Measurements from ENCODE around the gene EFEMP2.

EFEMP2 gene
- 0.81 to 5.6 (median 3.2) reads per million in 3 experiments for total RNA-seq

DNA sequence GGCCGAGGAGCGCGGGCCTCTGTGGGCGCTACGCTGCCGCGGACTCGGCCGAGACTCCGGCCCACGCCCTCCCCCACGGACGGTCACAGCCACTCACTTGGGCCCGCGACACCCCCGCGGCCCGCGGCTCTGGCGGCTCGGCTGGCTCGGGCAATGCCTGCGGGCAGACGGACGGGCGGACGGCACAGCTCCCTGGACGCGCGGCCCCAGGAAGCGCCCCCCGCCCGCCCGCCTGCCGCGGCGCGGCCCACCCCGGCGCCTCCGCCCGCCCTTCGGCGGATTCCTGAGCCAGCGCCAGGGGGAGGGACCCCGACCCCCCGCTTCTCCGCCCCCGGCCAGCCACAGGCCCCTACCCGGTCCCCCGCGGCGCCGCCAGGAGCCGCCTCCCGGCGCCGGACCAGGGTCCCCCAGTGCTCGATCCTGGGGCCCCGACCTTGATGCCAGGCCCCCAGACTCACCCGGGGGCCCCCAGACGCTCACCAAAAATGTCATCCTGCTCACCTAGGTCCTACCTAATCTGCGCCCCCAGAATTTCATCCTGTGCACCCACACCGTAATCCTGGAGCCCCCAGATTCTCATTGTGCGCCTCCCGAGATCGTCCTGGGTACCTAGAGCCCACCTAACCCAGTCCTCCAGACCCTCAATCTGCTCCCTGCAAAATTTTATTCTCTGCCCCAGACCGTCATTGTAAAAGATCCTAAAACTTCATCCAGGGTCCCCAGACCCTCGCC is at the start of gene EFEMP2:
Gene EFEMP2 (minus strand): TSS at position 215 of the 732 bp plus-strand sequence. CDS start 446 bp downstream, outside the sequence.
- no peak for DNase-seq

DNA sequence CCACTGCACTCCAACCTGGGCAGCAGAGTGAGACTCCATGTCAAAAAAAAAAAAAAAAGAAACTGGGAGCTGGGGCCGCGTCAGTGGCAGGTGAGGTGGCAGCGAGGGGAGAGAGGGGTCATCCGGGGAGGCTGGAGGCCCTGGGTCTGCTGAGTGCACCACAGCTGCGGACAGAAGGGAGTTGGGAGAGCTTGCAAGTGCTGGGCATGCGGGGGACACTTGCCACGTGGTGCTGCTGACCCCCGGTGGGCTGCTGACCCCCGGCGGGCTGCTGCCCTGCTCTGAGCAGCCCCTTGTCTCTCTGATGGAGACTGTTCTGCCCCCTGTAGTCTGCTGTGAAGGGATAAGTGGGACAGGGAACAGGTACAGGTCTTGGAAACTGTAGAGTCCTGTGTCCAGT is 49.3 kb upstream of the EFEMP2 start:
- no peak for DNase-seq

DNA sequence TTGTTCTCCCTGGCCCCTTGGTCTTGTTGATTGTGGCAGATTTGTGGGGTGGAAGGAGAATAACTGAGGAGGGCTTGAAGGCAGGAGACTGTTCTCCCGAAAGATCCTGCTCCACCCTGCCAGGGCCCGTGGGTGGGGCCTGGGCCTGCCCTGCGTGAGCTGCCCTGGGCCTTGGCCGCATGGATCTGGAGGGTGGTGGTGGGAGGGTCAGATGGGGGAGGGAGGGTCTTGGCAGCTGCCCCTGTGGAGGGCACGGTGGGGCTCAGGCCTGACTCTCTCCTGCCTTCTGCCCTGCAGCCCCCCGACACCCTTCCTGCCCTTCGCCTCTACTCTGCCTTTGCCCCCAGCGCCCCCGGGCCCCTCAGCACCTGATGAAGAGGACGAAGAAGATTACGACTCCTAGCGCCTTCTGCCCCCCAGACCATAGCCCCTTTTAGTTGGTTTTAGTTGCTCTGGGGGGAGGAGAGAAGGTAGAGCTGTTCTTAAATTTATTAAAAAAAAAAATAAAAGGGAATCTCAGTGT is 48.5 kb upstream of the EFEMP2 start:
- DNase-seq = no peak

DNA sequence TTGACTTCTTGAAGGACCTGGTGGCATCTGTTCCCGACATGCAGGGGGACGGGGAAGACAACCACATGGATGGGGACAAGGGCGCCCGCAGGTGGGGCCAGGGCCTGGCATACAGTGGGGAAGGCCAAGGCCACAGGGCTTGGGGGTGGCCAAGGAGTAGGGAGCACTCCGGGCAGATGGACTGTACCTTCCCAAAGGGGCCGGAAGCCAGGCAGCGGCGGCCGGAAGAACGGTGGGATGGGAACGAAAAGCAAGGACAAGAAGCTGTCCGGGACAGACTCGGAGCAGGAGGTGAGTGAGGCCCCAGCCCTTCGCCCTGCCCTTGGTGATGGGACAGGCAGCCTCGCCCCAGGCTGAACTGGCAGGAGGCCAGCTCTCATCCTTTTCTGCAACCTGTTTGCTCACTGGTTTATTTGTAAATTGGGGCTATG is 47.8 kb upstream of the EFEMP2 start:
- no peak for DNase-seq

DNA sequence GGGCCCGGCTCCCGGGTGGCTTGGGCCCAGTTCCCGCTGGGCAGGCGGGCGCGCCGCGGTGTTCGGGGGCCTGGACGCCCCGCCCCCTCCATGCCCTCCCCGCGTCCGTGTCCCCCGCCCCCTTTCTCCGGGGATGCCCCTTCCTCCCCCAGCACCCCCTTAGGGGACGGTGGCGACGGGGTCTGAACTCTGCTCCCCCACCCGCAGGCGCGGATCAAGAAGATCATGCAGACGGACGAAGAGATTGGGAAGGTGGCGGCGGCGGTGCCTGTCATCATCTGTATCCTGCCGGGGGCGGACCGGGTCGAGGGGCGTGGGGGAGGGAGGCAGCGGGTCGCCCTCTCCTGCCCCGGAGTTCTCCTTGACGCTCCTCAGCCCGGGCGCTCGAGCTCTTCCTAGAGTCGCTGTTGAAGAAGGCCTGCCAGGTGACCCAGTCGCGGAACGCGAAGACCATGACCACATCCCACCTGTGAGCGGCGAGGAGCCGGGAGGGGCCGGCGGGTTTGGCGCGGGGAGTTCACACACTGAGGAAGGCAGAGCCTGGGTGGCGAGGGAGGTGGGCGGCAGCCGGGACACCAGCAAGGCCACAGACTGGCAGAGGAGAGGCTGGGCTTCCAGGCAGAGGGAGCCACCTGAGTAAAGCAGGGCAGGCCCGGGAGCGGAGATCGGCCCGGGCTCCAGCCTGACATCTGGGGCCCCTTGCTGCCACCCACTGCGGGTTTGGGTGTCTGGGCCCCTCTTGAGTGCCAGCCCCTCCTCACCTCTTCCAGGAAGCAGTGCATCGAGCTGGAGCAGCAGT is 47.2 kb upstream of the EFEMP2 start:
- no peak for DNase-seq

DNA sequence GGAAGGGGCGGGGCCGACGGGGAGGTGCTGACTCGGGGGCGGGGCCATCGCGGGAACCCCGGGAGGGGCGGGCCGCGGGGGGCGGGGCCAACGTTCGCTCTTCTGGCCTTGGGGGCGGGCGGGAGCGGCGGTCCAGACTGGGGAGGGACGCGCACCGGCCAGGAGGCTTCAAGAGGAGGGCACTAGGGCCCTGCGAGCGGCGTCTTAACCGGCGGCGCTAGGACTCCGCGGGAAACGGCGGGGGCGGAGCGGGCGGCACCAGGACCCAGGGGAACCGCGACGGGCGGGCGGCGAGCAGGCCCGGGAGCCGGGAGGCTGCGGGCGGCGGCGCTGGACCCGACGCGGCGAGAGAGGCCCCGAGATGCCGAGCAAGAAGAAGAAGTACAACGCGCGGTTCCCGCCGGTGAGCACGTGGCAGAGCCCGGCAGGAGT is 46.6 kb upstream of the EFEMP2 start, which contains the start of gene DRAP1:
Gene DRAP1 (plus strand): TSS at position 286 of the 432 bp plus-strand sequence. CDS start 76 bp downstream, at position 362.
- DNase-seq = peak; percentile 97

DNA sequence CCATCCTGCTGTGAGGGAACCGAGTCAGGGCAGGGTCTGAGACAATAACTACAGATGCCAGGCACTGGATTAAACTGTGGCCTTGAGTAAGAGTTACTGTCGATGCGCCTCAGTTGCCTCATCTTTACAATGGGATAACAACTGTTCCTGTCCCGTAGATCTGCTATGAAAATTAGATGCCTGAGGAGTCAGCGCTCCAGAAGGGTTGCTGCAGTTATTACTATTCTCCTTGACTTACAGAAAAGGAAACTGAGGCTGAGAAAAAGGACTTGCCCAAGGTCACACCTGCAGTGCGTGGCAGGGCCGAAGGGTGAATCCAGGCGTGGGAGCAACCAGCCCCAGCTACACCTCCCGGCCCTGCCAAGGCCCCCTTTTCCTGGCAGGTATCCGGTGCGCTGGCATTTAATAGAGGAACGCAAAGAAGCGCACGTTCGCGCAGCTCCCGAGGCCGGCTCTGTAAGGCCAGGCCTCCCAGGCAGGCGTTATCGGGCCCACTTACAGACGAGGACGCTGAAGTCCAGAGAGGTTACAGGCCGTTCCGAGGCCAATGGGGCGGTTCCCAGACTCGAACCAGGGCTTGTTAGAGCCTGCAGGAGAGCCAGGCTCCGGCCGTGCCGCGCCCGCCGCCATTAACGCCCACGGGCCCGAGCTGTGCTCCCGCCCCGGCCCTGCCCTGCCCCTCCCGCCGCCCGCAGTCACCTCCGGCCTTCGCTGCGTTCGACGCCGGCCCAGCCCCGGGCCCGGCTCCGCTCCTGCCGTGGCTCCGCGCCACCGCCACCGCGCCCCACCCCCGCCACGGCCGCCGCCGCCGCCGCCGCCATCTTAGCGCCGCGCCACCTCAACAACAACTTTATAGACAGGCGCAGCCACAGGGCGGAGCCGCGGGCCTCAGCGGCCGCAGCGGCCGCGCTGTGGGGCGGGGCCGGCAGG is 45.9 kb upstream of the EFEMP2 start, which contains the start of gene C11orf68:
Gene C11orf68 (minus strand): TSS at position 852 of the 930 bp plus-strand sequence. CDS start 31 bp downstream, at position 821.
- DNase-seq = no peak

DNA sequence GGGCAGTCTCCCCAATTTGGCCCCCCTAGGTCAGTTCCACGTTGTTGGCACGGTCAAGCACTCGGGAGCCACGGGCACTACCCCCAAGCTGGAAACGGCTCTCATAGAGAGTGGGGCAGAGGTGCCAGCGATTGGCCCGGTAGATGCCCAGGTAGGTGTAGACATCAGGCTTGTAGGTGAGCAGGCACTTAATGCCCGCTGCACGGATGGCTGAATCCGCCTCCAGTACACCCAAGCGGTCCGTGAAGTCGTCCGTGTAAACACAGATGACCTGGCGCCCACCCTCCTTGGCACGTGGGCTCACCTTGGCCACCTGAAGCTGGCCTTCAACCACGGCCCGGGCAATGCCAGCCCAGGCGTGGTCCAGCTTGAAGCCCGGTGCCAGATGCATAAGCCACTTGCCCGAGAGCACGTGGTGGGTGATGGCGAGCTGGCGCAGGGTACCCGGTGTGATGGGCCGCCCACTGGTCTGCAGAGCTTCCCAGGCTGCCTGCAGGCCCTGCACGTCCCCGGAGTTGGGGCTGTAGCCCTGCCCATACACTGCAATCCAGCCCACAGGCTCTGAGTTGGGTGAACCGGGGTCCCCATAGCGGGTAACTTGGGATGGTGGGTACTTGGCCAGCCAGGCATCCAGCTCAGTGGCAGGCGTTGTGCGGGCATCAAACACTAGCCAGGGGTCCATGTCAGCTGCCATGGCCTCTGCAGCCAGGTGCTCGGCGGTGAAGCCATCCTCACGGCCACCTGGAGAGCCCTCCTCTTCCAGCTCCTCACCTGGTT is 45.0 kb upstream of the EFEMP2 start:
- DNase-seq = no peak

DNA sequence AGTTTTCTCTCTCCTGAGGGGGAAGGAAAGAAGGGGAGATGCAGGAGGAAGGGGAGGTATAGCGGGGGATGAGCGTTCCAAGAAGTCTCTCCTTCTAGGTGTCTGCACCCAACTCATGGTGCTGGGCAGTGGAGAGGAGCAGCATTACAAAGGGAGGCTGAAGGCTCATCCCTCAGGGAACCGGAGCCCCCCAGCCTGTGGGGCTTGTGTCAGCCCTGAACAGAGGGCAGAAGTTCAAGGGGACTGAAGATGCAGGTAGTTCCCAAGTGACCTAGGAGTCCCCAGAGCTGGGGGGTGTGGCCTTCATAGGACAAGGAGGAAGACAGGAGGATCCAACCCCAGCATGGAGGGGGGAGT is 44.5 kb upstream of the EFEMP2 start:
- DNase-seq = no peak

DNA sequence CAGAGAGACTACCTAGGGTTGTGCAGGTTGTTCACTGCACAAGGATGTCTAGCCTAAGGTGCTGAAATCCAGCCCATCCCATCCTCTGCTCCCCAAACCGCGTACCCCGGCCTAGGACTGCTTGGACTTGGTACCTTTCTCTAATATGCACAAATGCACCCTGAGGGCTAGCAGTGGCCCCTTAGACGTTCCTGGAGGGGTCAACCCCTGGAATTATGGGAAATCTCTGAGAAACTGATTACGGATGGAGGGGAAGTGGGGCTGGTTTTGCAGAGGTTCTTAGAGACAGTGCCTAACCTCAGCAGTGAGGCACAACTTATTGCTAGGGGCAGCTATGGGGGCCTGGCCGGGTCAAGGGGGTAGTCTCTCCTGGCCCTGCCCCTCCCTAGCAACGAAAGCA is 43.8 kb upstream of the EFEMP2 start:
- no peak for DNase-seq

DNA sequence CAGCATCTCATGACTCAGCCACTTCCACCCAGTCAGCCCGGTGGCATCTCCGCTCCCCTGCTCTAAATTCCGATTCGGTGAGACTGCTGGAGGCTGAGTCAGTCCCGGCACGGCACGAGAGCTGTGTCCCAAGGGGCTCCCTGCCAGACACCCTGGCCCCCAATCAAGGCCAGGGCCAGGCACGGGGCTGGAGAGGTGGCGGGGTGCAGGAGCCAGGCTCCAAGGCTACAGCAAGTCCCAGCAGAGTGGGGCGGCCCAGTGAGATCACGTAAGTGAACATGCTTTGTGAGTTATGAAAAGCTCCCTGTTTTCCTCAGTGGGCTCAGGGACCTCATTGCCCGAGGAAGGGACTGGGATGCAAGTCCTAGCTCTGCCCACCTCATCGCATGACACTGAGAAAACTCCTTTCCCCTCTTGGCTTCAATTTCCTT is 43.2 kb upstream of the EFEMP2 start:
- no peak for DNase-seq

DNA sequence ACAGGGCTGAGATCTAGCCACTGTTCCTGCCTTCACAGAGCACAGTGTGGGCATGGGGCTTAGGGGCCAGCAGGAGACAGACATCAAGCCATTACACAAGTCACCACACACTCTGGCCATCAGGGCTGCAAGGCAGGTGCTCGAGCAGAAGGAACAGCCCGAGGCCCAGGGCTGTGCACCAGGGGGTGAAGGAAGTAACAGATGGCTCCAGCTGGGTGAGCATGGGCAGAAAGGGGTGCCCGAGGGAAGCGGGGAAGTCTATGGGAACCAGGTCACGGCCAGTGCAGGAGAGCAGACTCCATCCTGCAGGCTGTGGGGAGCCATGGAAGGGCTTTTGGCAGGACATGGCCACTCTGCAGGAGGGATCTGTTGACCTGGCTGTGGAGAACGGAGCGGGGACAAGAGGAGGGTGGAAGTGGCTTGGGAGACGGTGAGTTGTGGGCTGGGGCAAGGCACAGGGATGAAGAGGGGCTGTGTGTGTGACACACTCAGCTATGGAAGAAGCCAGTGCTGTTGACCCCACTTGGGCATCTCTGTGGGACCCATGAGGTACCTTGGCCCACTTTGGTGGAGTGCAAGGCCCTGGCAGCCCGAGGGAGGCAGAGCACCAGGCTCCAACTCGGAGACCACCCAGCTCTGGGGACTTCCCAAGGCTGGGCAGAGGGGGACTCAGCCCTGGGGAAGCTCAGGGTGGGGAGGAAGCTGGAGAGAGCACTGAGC is 42.7 kb upstream of the EFEMP2 start:
- no peak for DNase-seq

DNA sequence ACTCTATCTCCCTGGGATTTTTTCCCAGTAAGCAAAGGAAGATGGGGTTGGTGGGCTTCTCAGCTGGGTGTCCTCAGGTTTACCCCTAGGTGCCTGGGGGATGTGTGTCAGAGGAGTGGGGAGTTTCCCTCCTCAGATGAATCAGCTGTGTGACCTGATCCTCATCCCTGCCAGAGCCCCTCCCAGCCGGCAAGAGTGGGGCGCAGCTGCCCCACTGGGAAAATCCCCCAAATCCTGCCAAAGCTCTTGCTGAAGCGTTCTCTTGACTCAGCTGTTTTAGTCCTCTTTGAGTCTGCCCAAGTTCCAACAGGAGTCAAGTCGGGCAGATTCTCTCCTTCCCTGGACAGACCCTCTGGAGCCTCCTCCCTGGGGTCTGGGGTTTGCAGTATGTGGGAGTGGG is 40.2 kb upstream of the EFEMP2 start:
- no peak for DNase-seq

DNA sequence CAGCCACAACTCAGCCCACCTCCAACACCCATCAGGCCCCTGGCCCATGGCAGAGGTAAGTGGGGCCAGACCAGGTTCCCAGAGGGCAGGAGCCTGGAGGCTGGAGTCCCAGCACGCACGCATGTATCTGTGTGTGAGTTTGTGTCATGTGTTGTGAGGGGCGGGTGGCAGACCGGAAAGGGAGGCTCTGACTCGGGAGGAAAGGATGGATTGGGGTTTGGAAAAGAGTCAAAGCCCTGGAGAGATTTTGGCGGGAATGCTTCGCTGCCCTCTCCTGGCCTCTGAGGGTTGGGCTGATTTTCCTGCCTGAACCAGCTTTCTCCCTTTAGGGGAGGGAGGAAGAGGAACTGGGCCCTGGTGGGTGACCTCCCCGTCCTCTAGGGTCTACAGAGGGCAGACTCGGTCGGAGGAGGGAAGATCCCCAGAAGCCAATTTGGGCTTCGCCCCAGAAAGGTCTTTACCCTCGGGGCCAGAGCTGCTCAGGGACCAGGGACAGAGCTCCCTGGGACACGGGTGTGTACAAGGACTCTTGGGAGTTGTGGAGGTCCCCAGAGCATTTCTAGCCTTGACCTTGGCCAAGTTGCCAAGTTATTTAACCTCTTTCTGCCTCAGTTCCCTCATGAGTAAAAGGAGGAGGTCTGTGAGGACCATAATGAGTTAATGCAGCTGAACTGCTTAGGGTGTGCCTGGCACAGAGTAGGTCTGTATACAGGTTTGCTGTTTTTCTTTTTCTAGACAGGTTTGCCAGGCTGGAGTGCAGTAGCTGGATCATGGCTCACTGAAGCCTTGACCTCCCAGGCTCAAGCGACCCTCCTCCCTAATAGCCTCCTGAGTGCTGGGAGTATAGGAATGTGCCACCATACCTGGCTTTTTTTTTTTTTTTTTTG is 39.3 kb upstream of the EFEMP2 start:
- no peak for DNase-seq

DNA sequence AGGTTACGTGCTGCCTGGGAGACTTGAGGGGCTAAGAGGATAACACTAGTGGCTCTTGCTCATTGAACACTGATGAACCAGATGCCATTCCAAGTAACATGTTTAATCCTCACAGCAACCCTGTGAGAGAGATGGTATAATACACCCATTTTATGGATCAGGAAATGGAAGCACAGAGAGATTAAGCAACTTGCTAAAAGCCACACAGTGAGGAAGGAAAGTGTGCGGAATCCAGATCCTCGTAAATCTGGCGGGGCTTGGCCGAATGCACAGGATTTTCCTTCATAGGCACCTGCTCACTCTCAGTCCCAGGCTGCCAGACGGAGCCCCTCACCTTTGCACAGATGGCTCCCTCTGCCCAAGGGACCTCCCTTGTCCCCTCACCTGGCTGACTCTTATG is 35.3 kb upstream of the EFEMP2 start:
- DNase-seq = no peak

DNA sequence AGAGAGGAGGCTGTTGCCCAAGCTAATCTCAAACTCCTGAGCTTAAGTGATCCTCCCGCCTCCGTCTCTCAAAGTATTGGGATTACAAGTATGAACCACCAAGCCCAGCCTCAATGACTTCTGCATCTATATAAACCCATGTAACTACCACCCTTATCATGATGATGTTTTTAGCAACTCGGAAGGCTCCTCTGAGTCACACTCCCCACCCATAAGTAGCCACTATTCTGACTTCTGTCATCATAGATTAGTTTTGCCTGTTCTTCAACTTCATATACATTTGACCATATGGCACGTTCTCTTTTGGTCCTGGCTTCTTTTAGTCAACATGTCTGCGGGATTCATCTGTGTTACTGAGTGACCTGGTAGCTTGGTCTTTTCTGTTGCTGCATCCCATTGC is 34.0 kb upstream of the EFEMP2 start:
- DNase-seq = no peak

DNA sequence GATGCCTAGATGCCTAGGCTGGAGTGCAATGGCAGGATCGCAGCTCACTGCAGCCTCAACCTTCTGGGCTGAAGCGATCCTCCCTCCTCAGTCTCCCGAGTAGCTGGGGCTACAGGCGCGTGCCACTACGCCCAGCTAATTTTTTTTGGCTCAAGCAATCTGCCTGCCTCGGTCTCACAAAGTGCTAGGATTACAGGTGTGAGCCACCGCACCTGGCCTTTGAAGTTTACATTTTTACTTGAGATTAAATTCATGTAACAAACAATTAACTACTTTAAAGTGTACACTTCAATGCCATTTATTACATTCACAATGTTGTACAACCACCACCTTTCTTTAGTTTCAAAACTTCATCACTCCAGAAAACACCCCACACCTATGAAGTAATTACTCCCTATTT is 31.1 kb upstream of the EFEMP2 start:
- no peak for DNase-seq

DNA sequence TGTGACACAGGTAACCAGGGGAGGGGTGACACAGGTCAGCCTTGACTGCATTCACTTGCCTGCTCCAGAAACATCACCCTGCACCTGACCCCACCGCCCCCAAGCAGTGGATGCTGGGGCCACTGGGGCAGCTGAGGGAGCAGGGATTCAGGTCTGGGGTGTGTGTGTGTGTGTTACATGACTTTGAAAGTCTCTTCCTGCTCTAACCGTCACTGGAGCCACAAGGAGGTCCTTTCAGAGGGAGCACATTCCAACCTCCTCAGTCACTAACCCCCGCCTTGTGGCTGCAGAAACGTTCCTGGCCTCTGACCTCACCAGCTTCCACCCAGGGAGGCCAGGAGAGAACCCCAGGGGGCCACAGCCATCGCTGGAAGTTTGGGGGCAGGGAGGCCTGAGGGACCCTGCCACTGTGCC is 30.5 kb upstream of the EFEMP2 start:
- DNase-seq = no peak

DNA sequence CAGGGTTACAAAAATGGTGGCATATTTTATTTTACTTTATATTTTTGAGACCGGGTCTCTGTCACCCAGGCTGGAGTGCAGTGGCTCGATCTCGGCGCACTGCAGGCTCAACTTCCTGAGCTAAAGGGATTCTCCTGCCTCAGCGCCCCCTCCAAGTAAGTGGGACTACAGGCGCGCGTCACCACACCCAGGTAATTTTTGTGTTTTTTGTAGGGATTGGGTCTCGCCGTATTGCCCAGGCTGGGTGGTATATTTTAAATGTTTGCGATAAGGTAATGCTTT is 28.2 kb upstream of the EFEMP2 start:
- no peak for DNase-seq

Measured in central memory CD4-positive, alpha-beta T cell (primary cell).